Islet of Langerhans (tissue), 1 donor: Measurements from ENCODE around the gene POC1A.
"Not testable (repeated sequence)": the region's sequence is repeated elsewhere in the genome, so short reads cannot be mapped to it uniquely, and the experiment has no call there.

Source experiments
- FAIRE-seq: peaks from one replicate; lab custom pipeline; 2011; peaks lifted over from hg19 to GRCh38; lab: Jason Lieb, UNC

POC1A gene

GRCh38 chr3:52044869-52045619 is 109.2 kb downstream of the POC1A start:
- no peak for FAIRE-seq

GRCh38 chr3:52043750-52044149 is 110.5 kb downstream of the POC1A start:
- no peak for FAIRE-seq

GRCh38 chr3:52043039-52043438 is 111.2 kb downstream of the POC1A start:
- FAIRE-seq, result not testable (repeated sequence)

GRCh38 chr3:52041118-52041731 is 113.0 kb downstream of the POC1A start:
- no peak for FAIRE-seq

GRCh38 chr3:52040600-52040999 is 113.6 kb downstream of the POC1A start:
- no peak for FAIRE-seq

GRCh38 chr3:52039846-52040245 is 114.4 kb downstream of the POC1A start:
- no peak for FAIRE-seq

GRCh38 chr3:52039426-52039825 is 114.8 kb downstream of the POC1A start:
- no peak for FAIRE-seq

GRCh38 chr3:52038227-52038626 is 116.0 kb downstream of the POC1A start:
- no peak for FAIRE-seq

GRCh38 chr3:52037291-52037690 is 116.9 kb downstream of the POC1A start:
- no peak for FAIRE-seq

- FAIRE-seq, result no peak
Observed at GRCh38 chr3:52036829-52037228, 117.4 kb downstream of the POC1A start.

GRCh38 chr3:52036222-52036694 is 118.0 kb downstream of the POC1A start:
- FAIRE-seq, result no peak

GRCh38 chr3:52034651-52035050 is 119.6 kb downstream of the POC1A start:
- FAIRE-seq, result no peak

- FAIRE-seq, result no peak
Observed at GRCh38 chr3:52034212-52034611, 120.0 kb downstream of the POC1A start.

- not testable (repeated sequence) for FAIRE-seq
Observed at GRCh38 chr3:52033748-52034147, 120.5 kb downstream of the POC1A start.

GRCh38 chr3:52032702-52033408 is 121.4 kb downstream of the POC1A start:
- FAIRE-seq, result no peak

GRCh38 chr3:52031896-52032295 is 122.3 kb downstream of the POC1A start:
- FAIRE-seq, result no peak

- no peak for FAIRE-seq
Observed at GRCh38 chr3:52030714-52031310, 123.4 kb downstream of the POC1A start.

- FAIRE-seq, result no peak
Observed at GRCh38 chr3:52029535-52029934, 124.7 kb downstream of the POC1A start.

GRCh38 chr3:52029053-52029452 is 125.2 kb downstream of the POC1A start:
- no peak for FAIRE-seq

GRCh38 chr3:52028572-52028971 is 125.7 kb downstream of the POC1A start:
- no peak for FAIRE-seq

- no peak for FAIRE-seq
Observed at GRCh38 chr3:52026041-52026440, 128.2 kb downstream of the POC1A start.

GRCh38 chr3:52025453-52025852 is 128.8 kb downstream of the POC1A start:
- FAIRE-seq, result no peak
